Esophagus squamous epithelium (tissue), 4 donors: Measurements from ENCODE around the gene COPS6.

Source experiments
- POLR2A ChIP-seq, 4 donors: fragments of 450-650 bp; IDR thresholded peaks; one replicate each; pipeline ENCODE4 v1.6.1; 2017; ENCODE audit warnings: antibody characterized with exemption in 4 of 4, mild to moderate bottlenecking in 4 of 4, moderate library complexity in 3 of 4
- TF ChIP-seq, protein P1 (sequence below), 6 experiments: fragments of 450-650 bp in 4 of 6; fragments of 200-600 bp in 2 of 6; sonication (generic) in 2 of 6; IDR thresholded peaks; one replicate each; pipeline ENCODE4 v1.5.1; 2016 to 2019; ENCODE audit warnings: antibody characterized with exemption in 6 of 6, mild to moderate bottlenecking in 4 of 6, moderate library complexity in 4 of 6

GRCh38 chr7:100137851-100138760, 49.3 kb downstream of the COPS6 start:
- TF ChIP-seq, protein P1, sequence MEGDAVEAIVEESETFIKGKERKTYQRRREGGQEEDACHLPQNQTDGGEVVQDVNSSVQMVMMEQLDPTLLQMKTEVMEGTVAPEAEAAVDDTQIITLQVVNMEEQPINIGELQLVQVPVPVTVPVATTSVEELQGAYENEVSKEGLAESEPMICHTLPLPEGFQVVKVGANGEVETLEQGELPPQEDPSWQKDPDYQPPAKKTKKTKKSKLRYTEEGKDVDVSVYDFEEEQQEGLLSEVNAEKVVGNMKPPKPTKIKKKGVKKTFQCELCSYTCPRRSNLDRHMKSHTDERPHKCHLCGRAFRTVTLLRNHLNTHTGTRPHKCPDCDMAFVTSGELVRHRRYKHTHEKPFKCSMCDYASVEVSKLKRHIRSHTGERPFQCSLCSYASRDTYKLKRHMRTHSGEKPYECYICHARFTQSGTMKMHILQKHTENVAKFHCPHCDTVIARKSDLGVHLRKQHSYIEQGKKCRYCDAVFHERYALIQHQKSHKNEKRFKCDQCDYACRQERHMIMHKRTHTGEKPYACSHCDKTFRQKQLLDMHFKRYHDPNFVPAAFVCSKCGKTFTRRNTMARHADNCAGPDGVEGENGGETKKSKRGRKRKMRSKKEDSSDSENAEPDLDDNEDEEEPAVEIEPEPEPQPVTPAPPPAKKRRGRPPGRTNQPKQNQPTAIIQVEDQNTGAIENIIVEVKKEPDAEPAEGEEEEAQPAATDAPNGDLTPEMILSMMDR (IDR thresholded peaks at IDR 0.05) = no peak
- no peak for TF ChIP-seq POLR2A (IDR thresholded peaks at IDR 0.05)
